AG04450 (cell line): ENCODE measurements around the gene WDR4. TPM values are rescaled to one million over a fixed set of nuclear protein-coding genes. Genes with fewer than 3 reads are reported as not detected.

Experiments
- CTCF ChIA-PET: fragments of 300-600, 350-600 bp; formaldehyde crosslinking; extraction: SDS; loops from one replicate; lab custom pipeline; 2022; ENCODE audit warnings: antibody characterized with exemption, inconsistent platforms; lab: Charles Lee
- POLR2A ChIA-PET: fragments of 350-600 bp; formaldehyde crosslinking; extraction: SDS; loops from one replicate; lab custom pipeline; 2021; ENCODE audit warnings: antibody characterized with exemption, inconsistent platforms; lab: Yijun Ruan, JAX
- DNase-seq: peaks from one replicate; pipeline ENCODE4 v3.0.0-alpha.2; 2011; ENCODE audit warnings: low read depth, low spot score
- H3K27ac ChIP-seq: one replicate; pipeline ENCODE4 v1.5.1; 2012; ENCODE audit warnings: low read depth, low read length, control low read depth
- H3K27me3 ChIP-seq: one replicate; pipeline ENCODE4 v1.6.0; 2012; ENCODE audit warnings: low read length; ENCODE audit not compliant: control insufficient read depth, insufficient read depth
- H3K4me3 ChIP-seq: 2 replicates; pipeline ENCODE4 v1.5.1; 2011; ENCODE audit warnings: mild to moderate bottlenecking, low read depth, low read length, control low read depth
- H3K9me3 ChIP-seq: 2 replicates; pipeline ENCODE4 v1.5.1; 2012; ENCODE audit warnings: low read length; ENCODE audit not compliant: control insufficient read depth, insufficient read depth
- polyA plus RNA-seq: library from polyadenylated mRNA; depleted of rRNA; stranded (reverse); fragments of >200 nt; gene quantifications from 2 replicates; pipeline ENCODE4 v1.2.3, GENCODE V29; 2011
- TF ChIP-seq, protein P1 (sequence below): IDR thresholded peaks from 2 replicates; pipeline ENCODE4 v1.5.1; 2011; ENCODE audit warnings: low read depth, low read length, control low read depth, inconsistent platforms

The WDR4 gene
- polyA plus RNA-seq, 1 experiment, result 8.9 TPM

DNA sequence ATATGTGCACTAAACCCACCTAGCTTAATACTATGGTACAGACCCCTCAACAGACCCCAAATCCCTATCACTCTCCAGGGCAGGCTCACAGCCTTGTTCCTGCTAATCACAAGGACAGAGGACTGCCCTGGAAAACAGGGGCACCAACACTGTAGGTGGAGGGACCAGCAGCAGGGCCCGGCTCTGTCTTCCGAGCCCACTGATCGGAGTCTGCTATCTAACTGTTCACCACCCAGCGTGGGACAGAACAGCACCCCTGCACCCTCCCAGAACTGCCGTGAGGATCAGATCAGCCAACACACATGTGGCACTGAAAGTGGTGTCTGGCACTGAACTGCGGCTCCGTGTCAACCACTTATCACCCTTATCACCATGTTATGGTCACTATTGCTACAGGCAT, 6.2 kb downstream of the WDR4 start:
- no peak overlapping the region for H3K4me3 ChIP-seq
- TF ChIP-seq, protein P1, sequence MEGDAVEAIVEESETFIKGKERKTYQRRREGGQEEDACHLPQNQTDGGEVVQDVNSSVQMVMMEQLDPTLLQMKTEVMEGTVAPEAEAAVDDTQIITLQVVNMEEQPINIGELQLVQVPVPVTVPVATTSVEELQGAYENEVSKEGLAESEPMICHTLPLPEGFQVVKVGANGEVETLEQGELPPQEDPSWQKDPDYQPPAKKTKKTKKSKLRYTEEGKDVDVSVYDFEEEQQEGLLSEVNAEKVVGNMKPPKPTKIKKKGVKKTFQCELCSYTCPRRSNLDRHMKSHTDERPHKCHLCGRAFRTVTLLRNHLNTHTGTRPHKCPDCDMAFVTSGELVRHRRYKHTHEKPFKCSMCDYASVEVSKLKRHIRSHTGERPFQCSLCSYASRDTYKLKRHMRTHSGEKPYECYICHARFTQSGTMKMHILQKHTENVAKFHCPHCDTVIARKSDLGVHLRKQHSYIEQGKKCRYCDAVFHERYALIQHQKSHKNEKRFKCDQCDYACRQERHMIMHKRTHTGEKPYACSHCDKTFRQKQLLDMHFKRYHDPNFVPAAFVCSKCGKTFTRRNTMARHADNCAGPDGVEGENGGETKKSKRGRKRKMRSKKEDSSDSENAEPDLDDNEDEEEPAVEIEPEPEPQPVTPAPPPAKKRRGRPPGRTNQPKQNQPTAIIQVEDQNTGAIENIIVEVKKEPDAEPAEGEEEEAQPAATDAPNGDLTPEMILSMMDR, result no peak
- no peaks in the 10 kb centered on the region for H3K27me3 ChIP-seq

DNA sequence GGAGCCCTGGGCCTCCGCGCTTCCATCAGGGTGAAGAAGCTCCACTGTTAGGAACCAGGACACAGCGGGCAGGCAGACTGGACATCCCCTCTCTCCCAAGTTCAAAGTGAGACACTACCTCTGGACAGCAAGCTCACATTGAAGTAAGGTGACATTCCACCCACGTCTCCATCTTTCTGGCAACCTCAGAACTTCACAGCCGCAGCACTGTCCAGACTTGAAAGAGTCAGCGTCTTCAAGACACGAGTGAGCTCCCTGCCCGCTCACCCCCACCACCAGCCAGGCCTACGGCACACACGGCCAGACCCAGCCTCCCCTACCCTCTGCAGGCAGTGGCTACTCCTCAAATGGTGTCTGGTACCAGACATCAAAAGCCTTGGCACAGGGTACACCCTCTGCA, 11.1 kb downstream of the WDR4 start:
- ChIA-PET POLR2A (no interaction called here), CTCF (no interaction called here)
- Histone ChIP-seq H3K4me3 (no peak overlapping the region), H3K27ac (no peak overlapping the region), H3K27me3 (no peaks in the 10 kb centered on the region), H3K9me3 (no peaks in the 10 kb centered on the region)
- DNase-seq, result no peak
- TF ChIP-seq, protein P1, result no peak

More for the DNA sequence above, 6.2 kb downstream of the WDR4 start:
- no peak for DNase-seq
- Histone ChIP-seq H3K9me3 (no peaks in the 10 kb centered on the region), H3K27ac (no peak overlapping the region)
- POLR2A ChIA-PET, result no interaction called here
- CTCF ChIA-PET, result interaction anchor here (0.7 kb wide), 1 partner anchor 23 kb away, joined by 3 read pairs; no protein-coding TSS in a partner anchor

DNA sequence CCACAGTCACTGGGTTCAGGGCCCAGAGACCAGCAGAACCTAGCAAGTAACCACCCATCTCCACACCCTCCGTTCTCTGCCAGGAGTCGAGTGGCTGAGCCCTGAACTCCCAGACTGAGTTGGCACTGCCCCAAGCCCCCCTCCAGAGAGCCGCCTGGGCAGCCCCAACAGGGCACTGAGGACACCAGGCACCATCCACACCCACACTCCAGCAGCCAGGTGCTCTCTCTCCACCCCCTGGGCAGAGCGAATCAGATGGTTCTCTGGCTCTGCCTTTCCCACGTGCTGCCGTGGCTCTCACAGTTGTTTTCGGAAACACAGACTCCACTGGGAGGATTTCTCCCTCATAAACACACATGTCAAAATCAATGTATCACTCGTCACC, 13.6 kb downstream of the WDR4 start:
- TF ChIP-seq, protein P1, result no peak
- CTCF ChIA-PET, result no interaction called here
- no peaks in the 10 kb centered on the region for H3K9me3 ChIP-seq
- H3K27me3 ChIP-seq, result no peaks in the 10 kb centered on the region
- no peak overlapping the region for H3K4me3 ChIP-seq
- DNase-seq, result no peak
- POLR2A ChIA-PET, result no interaction called here
- no peak overlapping the region for H3K27ac ChIP-seq

GRCh38 chr21:42864815-42865775, 14.2 kb downstream of the WDR4 start:
- H3K27ac ChIP-seq, result no peak overlapping the region
- TF ChIP-seq, protein P1, result no peak
- DNase-seq, result no peak

DNA sequence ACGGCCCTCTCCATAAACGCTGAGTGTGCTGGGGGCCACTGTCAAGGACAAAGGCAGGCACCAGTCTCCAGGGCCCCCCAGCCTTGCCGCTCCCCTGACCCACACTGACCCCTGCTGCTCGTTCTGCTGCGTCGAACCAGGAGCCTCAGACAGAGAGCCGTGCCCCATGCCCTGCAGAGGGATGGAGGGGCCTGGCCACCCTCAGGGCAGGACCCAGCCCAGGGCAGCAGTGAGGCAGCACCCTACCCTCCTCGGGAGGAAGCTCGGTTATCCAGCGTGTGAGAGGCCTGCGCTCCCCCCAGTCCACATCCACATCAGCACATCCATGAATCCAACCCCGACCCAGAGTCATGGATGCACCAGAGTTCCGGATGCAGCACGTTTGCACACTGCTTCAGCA, 15.1 kb downstream of the WDR4 start:
- Histone ChIP-seq H3K27ac (no peak overlapping the region), H3K4me3 (no peak overlapping the region), H3K27me3 (no peaks in the 10 kb centered on the region), H3K9me3 (no peaks in the 10 kb centered on the region)
- CTCF ChIA-PET, result no interaction called here
- TF ChIP-seq, protein P1, result no peak
- no peak for DNase-seq
- POLR2A ChIA-PET, result no interaction called here

More at GRCh38 chr21:42864815-42865775, 14.2 kb downstream of the WDR4 start:
- Histone ChIP-seq H3K27me3 (no peaks in the 10 kb centered on the region), H3K4me3 (no peak overlapping the region), H3K9me3 (no peaks in the 10 kb centered on the region)
- CTCF ChIA-PET, result no interaction called here
- POLR2A ChIA-PET, result no interaction called here
